BLaER1 (cell line): ENCODE data around the gene CCDC68.

Experiments used
- H3K27ac ChIP-seq: shearing (Covaris generic); formaldehyde crosslinking; 2 replicates; pipeline ENCODE4 v1.8.1; 2022
- H3K27me3 ChIP-seq: shearing (Covaris generic); formaldehyde crosslinking; 2 replicates; pipeline ENCODE4 v1.8.1; 2022
- H3K36me3 ChIP-seq: shearing (Covaris generic); formaldehyde crosslinking; 2 replicates; pipeline ENCODE4 v1.8.1; 2022
- H3K4me1 ChIP-seq: shearing (Covaris generic); formaldehyde crosslinking; 2 replicates; pipeline ENCODE4 v1.8.1; 2022
- H3K4me2 ChIP-seq: shearing (Covaris generic); formaldehyde crosslinking; 2 replicates; pipeline ENCODE4 v1.8.1; 2022
- H3K4me3 ChIP-seq: shearing (Covaris generic); formaldehyde crosslinking; 2 replicates; pipeline ENCODE4 v1.8.1; 2022
- H3K9ac ChIP-seq: shearing (Covaris generic); formaldehyde crosslinking; 2 replicates; pipeline ENCODE4 v1.8.1; 2022
- H3K9me3 ChIP-seq: shearing (Covaris generic); formaldehyde crosslinking; 2 replicates; pipeline ENCODE4 v1.8.1; 2022
- H4K20me1 ChIP-seq: shearing (Covaris generic); formaldehyde crosslinking; 2 replicates; pipeline ENCODE4 v1.8.1; 2022
- Cebpa-rat ChIP-seq: shearing (Covaris generic); IDR thresholded peaks from 2 replicates; pipeline ENCODE4 v1.8.1; 2022

Gene CCDC68

GRCh38 chr18:54945576-54946125, 13.6 kb downstream of the CCDC68 start:
- Histone ChIP-seq H3K4me2 (peak overlapping the region; percentile 70), H4K20me1 (no peaks in the 10 kb centered on the region), H3K36me3 (no peaks in the 10 kb centered on the region), H3K4me3 (peak overlapping the region; percentile 58), H3K27me3 (no peaks in the 10 kb centered on the region), H3K9me3 (no peaks in the 10 kb centered on the region), H3K27ac (peak overlapping the region; percentile 64; the same call in 1 of the 2 replicates), H3K9ac (peak overlapping the region; percentile 71), H3K4me1 (peaks cover 11% of the 10 kb centered on the region)
- TF ChIP-seq Cebpa-rat = no peak

- Histone ChIP-seq H3K4me2 (no peak overlapping the region), H3K36me3 (no peaks in the 10 kb centered on the region)
These were observed 16.7 kb downstream of the CCDC68 start for GRCh38 chr18:54942569-54942968.

GRCh38 chr18:54942144-54942543, 17.1 kb downstream of the CCDC68 start:
- Histone ChIP-seq H3K27me3 (no peaks in the 10 kb centered on the region), H3K27ac (no peak overlapping the region), H3K4me2 (no peak overlapping the region), H3K36me3 (no peaks in the 10 kb centered on the region), H3K9me3 (no peaks in the 10 kb centered on the region), H3K4me3 (no peak overlapping the region), H4K20me1 (no peaks in the 10 kb centered on the region), H3K4me1 (peaks cover 11% of the 10 kb centered on the region), H3K9ac (no peak overlapping the region)
- TF ChIP-seq Cebpa-rat = no peak

More at GRCh38 chr18:54942569-54942968, 16.7 kb downstream of the CCDC68 start:
- H4K20me1 ChIP-seq = no peaks in the 10 kb centered on the region
- H3K27me3 ChIP-seq = no peaks in the 10 kb centered on the region
- peaks cover 11% of the 10 kb centered on the region for H3K4me1 ChIP-seq
- H3K9me3 ChIP-seq = no peaks in the 10 kb centered on the region
- H3K27ac ChIP-seq = no peak overlapping the region
- no peak overlapping the region for H3K4me3 ChIP-seq
- H3K9ac ChIP-seq = no peak overlapping the region
- TF ChIP-seq Cebpa-rat = no peak

- Histone ChIP-seq H3K36me3 (no peaks in the 10 kb centered on the region), H3K27ac (no peak overlapping the region), H3K4me2 (no peak overlapping the region), H3K4me3 (no peak overlapping the region), H3K9ac (no peak overlapping the region), H3K4me1 (no peaks in the 10 kb centered on the region), H3K27me3 (no peaks in the 10 kb centered on the region), H4K20me1 (no peaks in the 10 kb centered on the region), H3K9me3 (no peaks in the 10 kb centered on the region)
- TF ChIP-seq Cebpa-rat = no peak
These were observed 19.8 kb downstream of the CCDC68 start for GRCh38 chr18:54939361-54939917.

GRCh38 chr18:54938506-54938905, 20.8 kb downstream of the CCDC68 start:
- H3K4me1 ChIP-seq = no peaks in the 10 kb centered on the region
- no peak overlapping the region for H3K9ac ChIP-seq
- H3K36me3 ChIP-seq = no peaks in the 10 kb centered on the region
- no peaks in the 10 kb centered on the region for H3K9me3 ChIP-seq
- no peaks in the 10 kb centered on the region for H3K27me3 ChIP-seq
- H3K4me3 ChIP-seq = no peak overlapping the region
- no peak overlapping the region for H3K4me2 ChIP-seq
- no peak overlapping the region for H3K27ac ChIP-seq
- TF ChIP-seq Cebpa-rat = no peak
- no peaks in the 10 kb centered on the region for H4K20me1 ChIP-seq

GRCh38 chr18:54932472-54932871, 26.8 kb downstream of the CCDC68 start:
- no peak for TF ChIP-seq Cebpa-rat
- Histone ChIP-seq H3K4me2 (no peak overlapping the region), H3K9me3 (no peaks in the 10 kb centered on the region), H3K36me3 (no peaks in the 10 kb centered on the region), H3K27me3 (no peaks in the 10 kb centered on the region), H3K9ac (no peak overlapping the region), H3K27ac (no peak overlapping the region), H3K4me3 (no peak overlapping the region), H4K20me1 (no peaks in the 10 kb centered on the region), H3K4me1 (no peaks in the 10 kb centered on the region)

GRCh38 chr18:54931152-54931551, 28.1 kb downstream of the CCDC68 start:
- H3K9me3 ChIP-seq = no peaks in the 10 kb centered on the region
- H3K4me1 ChIP-seq = no peaks in the 10 kb centered on the region
- no peak overlapping the region for H3K9ac ChIP-seq
- no peak overlapping the region for H3K4me3 ChIP-seq
- H3K27ac ChIP-seq = no peak overlapping the region
- no peak for TF ChIP-seq Cebpa-rat
- H4K20me1 ChIP-seq = no peaks in the 10 kb centered on the region
- H3K27me3 ChIP-seq = no peaks in the 10 kb centered on the region
- no peak overlapping the region for H3K4me2 ChIP-seq
- H3K36me3 ChIP-seq = no peaks in the 10 kb centered on the region

GRCh38 chr18:54928236-54928635, 31.0 kb downstream of the CCDC68 start:
- H3K27me3 ChIP-seq = no peaks in the 10 kb centered on the region

GRCh38 chr18:54926593-54927325, 32.5 kb downstream of the CCDC68 start:
- no peak for TF ChIP-seq Cebpa-rat
- H3K27ac ChIP-seq = no peak overlapping the region
- H3K4me2 ChIP-seq = no peak overlapping the region
- no peaks in the 10 kb centered on the region for H4K20me1 ChIP-seq
- H3K9me3 ChIP-seq = no peaks in the 10 kb centered on the region
- H3K9ac ChIP-seq = no peak overlapping the region
- H3K4me1 ChIP-seq = no peaks in the 10 kb centered on the region
- H3K36me3 ChIP-seq = no peaks in the 10 kb centered on the region
- H3K27me3 ChIP-seq = no peaks in the 10 kb centered on the region
- H3K4me3 ChIP-seq = no peak overlapping the region

More at GRCh38 chr18:54928236-54928635, 31.0 kb downstream of the CCDC68 start:
- Histone ChIP-seq H4K20me1 (no peaks in the 10 kb centered on the region), H3K4me1 (no peaks in the 10 kb centered on the region), H3K9ac (no peak overlapping the region), H3K4me3 (no peak overlapping the region), H3K9me3 (no peaks in the 10 kb centered on the region), H3K36me3 (no peaks in the 10 kb centered on the region), H3K4me2 (no peak overlapping the region), H3K27ac (no peak overlapping the region)
- TF ChIP-seq Cebpa-rat = no peak

- Histone ChIP-seq H3K9me3 (no peaks in the 10 kb centered on the region), H3K27me3 (no peaks in the 10 kb centered on the region), H3K4me3 (no peak overlapping the region), H4K20me1 (no peaks in the 10 kb centered on the region), H3K36me3 (no peaks in the 10 kb centered on the region), H3K4me2 (no peak overlapping the region), H3K27ac (no peak overlapping the region), H3K9ac (no peak overlapping the region), H3K4me1 (no peaks in the 10 kb centered on the region)
- TF ChIP-seq Cebpa-rat = no peak
These were observed 34.3 kb downstream of the CCDC68 start for GRCh38 chr18:54924948-54925347.
